ENCODE data around the gene CHRNA5.

CHRNA5 gene

DNA sequence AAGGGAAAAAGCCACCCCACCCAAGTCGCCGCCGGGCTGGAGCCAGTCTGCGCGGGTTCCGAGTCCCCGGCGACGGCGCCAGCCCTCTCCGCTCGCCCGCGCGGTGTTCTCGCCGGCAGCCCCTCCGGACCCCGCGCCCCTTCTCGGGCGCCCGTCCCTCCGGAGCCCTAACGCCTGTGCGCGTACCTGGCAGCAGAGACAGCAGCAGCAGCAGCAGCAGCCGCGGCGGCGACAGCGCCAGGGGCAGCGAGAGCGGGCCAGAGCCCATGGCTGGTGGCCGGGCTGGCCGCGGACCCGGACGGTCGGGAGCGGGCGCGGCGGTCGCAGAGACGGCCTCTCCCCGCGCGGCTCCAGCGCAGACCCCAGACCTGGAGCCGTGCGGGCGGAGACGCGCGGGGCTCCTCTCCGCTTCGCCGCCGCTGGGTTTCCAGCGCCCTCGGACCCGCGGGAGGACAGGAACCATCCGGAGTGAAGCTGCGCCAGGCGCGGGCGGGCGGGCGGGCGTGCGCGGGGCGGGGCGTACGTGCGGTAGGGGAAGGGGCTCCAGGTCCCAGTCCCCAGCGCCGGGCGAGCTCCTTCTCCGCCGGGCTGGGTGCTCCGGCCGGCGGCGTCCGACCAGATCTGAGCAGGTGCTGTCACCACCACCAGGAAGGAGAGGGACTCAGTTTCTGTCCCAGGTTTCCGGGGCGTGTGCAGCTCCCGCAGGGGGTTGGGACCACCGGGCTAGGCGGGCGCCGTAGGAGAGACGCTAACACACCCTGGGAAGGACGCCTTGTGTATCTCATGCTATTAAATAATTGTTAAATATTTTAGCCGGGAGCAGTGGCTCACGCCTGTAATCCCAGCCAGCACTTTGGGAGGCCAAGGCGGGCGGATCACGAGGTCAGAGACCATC lies 55.5 kb downstream of the CHRNA5 start, which contains the start of gene CHRNA3:
Gene CHRNA3 (minus strand): TSS at position 470 of the 895 bp plus-strand sequence. CDS start 202 bp downstream, at position 268.
- TF ChIP-seq, protein P1, sequence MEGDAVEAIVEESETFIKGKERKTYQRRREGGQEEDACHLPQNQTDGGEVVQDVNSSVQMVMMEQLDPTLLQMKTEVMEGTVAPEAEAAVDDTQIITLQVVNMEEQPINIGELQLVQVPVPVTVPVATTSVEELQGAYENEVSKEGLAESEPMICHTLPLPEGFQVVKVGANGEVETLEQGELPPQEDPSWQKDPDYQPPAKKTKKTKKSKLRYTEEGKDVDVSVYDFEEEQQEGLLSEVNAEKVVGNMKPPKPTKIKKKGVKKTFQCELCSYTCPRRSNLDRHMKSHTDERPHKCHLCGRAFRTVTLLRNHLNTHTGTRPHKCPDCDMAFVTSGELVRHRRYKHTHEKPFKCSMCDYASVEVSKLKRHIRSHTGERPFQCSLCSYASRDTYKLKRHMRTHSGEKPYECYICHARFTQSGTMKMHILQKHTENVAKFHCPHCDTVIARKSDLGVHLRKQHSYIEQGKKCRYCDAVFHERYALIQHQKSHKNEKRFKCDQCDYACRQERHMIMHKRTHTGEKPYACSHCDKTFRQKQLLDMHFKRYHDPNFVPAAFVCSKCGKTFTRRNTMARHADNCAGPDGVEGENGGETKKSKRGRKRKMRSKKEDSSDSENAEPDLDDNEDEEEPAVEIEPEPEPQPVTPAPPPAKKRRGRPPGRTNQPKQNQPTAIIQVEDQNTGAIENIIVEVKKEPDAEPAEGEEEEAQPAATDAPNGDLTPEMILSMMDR (IDR thresholded peaks at IDR 0.05; ENCODE audit: low read depth, low read length) = no peak
- H3K4me3 ChIP-seq (ENCODE audit: low read depth, low read length) = no peak within 1 kb of the TSS

DNA sequence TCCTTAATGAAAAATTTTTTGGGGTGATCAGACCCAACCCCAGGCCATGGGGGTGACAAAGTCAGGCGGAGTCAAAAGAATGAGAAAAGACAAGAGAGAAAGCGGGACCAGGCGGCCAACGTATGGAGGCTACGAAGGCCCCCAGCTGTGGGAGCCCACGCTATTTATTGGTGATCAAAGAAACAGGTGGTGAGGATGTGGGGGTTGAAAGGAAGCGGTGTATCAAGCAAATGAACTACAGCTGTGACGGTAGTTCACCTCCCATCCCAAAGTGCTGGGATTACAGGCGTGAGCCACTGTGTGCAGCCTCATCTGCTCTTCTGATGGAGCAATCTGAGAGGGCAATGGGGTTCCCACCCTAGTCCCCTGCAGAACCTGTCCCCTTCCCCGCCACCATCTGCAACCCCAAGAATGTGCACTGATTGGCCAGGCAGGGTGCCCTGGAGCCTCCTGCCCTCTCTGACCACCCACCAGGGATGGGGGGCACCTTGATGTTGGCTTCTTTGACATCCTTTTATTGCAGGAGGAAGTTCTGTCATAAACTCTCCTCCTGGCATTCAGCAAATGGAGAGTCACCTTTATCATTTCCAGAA lies 56.6 kb downstream of the CHRNA5 start:
- TF ChIP-seq, protein P1 (IDR thresholded peaks at IDR 0.05; ENCODE audit: low read depth, low read length) = no peak
- no peak overlapping the region for H3K4me3 ChIP-seq (ENCODE audit: low read depth, low read length)

DNA sequence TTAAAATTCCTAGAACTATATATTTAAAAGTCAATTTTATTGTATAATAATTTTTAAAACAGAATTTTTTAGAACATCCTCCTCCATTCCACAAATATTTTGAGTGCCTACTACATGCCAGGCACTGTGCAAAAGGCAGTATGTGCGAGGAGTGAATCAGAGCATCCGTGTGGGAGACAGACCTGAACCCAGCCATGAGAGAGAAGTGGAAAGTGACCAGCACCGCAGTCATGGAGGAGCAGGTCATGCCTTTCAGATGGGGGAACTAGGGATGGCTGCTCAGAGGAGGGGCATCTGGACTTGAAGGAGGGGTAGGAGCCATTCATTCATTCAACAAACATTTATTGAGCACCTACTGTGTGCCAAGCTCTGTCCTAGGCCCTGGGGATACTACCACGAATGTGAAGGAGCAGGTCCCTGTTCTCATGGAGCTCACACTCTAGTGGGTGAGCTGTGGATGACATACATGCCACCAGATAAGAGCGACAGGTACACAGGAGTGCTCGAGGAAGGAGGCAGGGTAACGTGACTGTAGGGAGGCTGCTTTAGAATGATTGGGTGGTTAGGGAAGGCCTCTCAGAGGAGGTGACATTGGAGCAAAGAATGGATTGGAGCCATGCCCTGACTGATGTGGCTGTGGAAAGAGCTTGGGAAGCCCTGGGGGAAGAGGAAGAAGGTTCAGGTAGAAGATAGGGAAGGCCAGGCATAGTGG lies 58.6 kb downstream of the CHRNA5 start:
- no peak overlapping the region for H3K4me3 ChIP-seq (ENCODE audit: low read depth, low read length)

DNA sequence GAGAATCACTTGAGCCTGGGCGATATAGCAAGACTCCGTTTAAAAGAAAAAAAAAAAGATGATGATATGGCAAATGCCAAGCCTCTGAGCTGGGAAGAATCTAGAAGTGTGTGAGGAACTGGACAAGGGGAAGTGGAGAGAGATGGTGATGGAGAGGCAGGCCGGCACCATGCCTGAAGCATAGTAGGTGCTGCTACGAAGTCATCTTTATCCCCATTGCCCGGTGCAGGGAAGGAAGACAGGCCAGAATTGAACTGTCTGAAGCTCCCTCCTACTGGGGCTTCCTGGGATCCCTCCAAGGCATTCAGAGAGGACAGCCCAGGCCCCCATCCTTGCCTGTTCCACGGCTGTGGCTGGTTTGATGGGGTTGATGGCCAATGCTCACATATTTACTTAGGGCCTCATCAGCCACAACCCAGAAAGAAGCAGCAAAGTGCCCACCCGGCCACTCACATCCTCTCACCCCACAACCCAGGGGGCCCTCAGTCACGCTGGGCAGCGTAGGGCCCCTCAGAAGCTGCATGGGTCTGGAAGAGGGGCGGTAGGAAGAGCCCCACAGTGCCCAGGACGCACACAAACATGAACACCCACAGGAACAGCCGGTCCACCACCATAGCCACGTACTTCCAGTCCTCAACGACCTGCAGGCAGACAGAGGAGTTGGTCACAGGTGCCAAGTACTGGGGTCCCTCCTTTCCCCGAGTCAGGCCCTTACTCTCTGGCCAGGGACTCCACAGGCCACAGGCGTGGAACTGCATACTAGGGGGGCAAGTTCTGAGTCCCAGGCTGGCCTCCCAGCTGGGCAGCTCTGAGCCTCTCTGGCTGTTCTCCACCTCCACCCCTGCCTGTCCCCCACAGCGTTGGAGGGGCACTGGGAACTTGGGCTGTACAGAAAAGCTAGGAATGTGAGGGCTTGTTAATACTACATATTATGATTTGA lies 59.6 kb downstream of the CHRNA5 start:
- no peak overlapping the region for H3K4me3 ChIP-seq (ENCODE audit: low read depth, low read length)
- TF ChIP-seq, protein P1 (IDR thresholded peaks at IDR 0.05; ENCODE audit: low read depth, low read length) = no peak

More for the DNA sequence above, 58.6 kb downstream of the CHRNA5 start:
- TF ChIP-seq, protein P1 (IDR thresholded peaks at IDR 0.05; ENCODE audit: low read depth, low read length) = no peak

DNA sequence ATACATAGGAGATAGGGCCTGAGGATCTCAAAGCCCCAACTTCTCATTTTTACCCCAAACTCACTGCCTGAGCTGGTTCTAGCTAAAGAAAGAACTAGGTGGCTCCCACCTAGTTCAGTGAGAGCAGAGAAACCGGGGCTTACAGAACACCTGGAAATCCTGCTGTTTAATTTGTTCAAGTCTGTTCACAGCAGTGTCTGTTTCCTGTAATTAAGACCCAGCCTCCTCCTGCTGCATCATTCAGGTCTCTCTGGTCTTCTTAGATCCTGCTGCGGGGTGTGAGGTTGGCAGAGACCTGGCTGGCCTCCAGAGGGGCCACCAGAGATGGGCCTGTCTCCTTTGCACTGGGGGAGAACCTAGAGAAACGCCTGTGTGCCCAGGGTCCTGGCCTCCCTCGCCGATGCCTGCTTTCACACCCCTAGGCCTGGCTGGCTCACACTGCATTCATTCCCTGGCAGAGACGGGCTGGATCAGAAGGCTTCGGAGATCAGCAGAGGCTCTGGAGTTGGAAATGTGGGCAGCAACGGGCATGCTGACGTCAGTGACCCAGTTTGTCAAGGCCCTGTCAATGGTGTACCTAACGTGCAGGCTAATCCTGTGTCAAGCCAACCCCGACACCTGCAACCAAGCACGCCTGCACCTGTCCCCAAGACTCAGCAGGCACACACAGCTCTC lies 60.4 kb downstream of the CHRNA5 start:
- TF ChIP-seq, protein P1 (IDR thresholded peaks at IDR 0.05; ENCODE audit: low read depth, low read length) = no peak
- no peak overlapping the region for H3K4me3 ChIP-seq (ENCODE audit: low read depth, low read length)

DNA sequence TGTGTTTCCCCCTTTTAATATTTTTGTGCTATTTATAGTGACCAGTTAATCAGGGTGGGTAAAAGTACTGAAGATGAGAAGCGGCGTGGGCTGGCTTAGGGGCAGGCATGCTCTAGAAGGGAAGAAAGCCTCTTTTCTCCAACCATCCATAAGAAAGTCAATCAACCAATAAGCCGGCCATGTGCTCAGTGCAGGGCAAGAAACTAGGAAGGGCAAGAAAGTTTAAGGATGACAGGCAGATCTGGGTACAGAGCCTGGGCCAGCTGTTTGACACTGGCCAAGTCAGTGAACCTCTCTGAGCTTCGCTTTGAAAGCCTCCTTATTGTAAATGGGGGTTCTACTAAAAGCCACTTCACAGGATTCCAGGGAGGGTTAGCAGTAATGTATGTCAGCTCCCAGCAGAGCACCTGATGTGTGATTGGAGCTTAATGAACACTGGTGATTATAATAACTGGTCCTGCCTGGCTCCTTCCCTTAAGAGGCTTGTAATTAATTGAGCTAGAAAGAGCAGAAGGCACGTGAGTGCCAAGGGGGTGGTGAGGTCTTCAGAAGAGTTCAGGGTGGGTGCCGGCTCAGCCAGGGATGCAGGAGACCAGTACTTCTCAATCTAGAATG lies 61.2 kb downstream of the CHRNA5 start:
- H3K4me3 ChIP-seq (ENCODE audit: low read depth, low read length) = no peak overlapping the region
- TF ChIP-seq, protein P1 (IDR thresholded peaks at IDR 0.05; ENCODE audit: low read depth, low read length) = no peak

Data from WI38 (cell line).